ENCODE results near the gene ARID1B. TPM values are rescaled to one million over a fixed set of nuclear protein-coding genes. Genes with fewer than 3 reads are reported as not detected.

Gene ARID1B
- total and polyA plus RNA-seq, 2 of the 13 experiments (the other 11 are each of a cell fraction or from before 2014, with no cell fraction given), result 20.1 to 32.6 TPM

DNA sequence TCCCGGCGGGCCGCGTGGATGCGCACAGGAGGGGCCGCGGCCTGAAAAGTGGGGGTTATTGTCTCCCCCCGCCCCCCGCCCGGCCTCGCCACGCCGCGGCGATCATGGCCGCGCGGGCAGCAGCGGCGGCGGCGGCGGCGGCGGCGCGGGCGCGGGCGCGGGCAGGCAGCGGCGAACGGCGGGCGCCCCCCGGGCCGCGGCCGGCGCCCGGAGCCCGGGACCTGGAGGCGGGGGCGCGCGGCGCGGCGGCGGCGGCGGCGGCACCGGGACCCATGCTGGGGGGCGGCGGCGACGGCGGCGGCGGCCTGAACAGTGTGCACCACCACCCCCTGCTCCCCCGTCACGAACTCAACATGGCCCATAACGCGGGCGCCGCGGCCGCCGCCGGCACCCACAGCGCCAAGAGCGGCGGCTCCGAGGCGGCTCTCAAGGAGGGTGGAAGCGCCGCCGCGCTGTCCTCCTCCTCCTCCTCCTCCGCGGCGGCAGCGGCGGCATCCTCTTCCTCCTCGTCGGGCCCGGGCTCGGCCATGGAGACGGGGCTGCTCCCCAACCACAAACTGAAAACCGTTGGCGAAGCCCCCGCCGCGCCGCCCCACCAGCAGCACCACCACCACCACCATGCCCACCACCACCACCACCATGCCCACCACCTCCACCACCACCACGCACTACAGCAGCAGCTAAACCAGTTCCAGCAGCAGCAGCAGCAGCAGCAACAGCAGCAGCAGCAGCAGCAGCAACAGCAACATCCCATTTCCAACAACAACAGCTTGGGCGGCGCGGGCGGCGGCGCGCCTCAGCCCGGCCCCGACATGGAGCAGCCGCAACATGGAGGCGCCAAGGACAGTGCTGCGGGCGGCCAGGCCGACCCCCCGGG lies 637 bp downstream of the ARID1B start (continued):
- TF ChIP-seq CREB1 (IDR thresholded peaks at IDR 0.05) (no peak), CREB1 (CRISPR knock-in tag; IDR thresholded peaks at IDR 0.05) (no peak), ZKSCAN5 (CRISPR knock-in tag; IDR thresholded peaks at IDR 0.05) (no peak), SRF (IDR thresholded peaks at IDR 0.05; ENCODE audit: low read depth, low read length) (no peak), IKZF4 (CRISPR knock-in tag; IDR thresholded peaks at IDR 0.05; ENCODE audit: borderline replicate concordance, low read depth, not compliant biosample characterization) (no peak), ZNF530 (CRISPR knock-in tag; IDR thresholded peaks at IDR 0.05; ENCODE audit: low read depth) (no peak), NFYB (CRISPR knock-in tag; IDR thresholded peaks at IDR 0.05) (no peak), AGO1 (IDR thresholded peaks at IDR 0.05; ENCODE audit: low read depth, low read length, poor library complexity, severe bottlenecking) (no peak), ZNF678 (CRISPR knock-in tag; IDR thresholded peaks at IDR 0.05) (no peak), SMARCE1 (IDR thresholded peaks at IDR 0.05; ENCODE audit: borderline replicate concordance) (no peak)
- TF ChIP-seq, protein P1, sequence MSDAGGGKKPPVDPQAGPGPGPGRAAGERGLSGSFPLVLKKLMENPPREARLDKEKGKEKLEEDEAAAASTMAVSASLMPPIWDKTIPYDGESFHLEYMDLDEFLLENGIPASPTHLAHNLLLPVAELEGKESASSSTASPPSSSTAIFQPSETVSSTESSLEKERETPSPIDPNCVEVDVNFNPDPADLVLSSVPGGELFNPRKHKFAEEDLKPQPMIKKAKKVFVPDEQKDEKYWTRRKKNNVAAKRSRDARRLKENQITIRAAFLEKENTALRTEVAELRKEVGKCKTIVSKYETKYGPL (CRISPR knock-in tag; IDR thresholded peaks at IDR 0.05), result no peak
- TF ChIP-seq, protein P2, sequence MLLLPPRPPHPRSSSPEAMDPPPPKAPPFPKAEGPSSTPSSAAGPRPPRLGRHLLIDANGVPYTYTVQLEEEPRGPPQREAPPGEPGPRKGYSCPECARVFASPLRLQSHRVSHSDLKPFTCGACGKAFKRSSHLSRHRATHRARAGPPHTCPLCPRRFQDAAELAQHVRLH (CRISPR knock-in tag; IDR thresholded peaks at IDR 0.05; ENCODE audit: borderline replicate concordance, low read depth), result no peak
- TF ChIP-seq, protein P3, sequence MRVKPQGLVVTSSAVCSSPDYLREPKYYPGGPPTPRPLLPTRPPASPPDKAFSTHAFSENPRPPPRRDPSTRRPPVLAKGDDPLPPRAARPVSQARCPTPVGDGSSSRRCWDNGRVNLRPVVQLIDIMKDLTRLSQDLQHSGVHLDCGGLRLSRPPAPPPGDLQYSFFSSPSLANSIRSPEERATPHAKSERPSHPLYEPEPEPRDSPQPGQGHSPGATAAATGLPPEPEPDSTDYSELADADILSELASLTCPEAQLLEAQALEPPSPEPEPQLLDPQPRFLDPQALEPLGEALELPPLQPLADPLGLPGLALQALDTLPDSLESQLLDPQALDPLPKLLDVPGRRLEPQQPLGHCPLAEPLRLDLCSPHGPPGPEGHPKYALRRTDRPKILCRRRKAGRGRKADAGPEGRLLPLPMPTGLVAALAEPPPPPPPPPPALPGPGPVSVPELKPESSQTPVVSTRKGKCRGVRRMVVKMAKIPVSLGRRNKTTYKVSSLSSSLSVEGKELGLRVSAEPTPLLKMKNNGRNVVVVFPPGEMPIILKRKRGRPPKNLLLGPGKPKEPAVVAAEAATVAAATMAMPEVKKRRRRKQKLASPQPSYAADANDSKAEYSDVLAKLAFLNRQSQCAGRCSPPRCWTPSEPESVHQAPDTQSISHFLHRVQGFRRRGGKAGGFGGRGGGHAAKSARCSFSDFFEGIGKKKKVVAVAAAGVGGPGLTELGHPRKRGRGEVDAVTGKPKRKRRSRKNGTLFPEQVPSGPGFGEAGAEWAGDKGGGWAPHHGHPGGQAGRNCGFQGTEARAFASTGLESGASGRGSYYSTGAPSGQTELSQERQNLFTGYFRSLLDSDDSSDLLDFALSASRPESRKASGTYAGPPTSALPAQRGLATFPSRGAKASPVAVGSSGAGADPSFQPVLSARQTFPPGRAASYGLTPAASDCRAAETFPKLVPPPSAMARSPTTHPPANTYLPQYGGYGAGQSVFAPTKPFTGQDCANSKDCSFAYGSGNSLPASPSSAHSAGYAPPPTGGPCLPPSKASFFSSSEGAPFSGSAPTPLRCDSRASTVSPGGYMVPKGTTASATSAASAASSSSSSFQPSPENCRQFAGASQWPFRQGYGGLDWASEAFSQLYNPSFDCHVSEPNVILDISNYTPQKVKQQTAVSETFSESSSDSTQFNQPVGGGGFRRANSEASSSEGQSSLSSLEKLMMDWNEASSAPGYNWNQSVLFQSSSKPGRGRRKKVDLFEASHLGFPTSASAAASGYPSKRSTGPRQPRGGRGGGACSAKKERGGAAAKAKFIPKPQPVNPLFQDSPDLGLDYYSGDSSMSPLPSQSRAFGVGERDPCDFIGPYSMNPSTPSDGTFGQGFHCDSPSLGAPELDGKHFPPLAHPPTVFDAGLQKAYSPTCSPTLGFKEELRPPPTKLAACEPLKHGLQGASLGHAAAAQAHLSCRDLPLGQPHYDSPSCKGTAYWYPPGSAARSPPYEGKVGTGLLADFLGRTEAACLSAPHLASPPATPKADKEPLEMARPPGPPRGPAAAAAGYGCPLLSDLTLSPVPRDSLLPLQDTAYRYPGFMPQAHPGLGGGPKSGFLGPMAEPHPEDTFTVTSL (CRISPR knock-in tag; IDR thresholded peaks at IDR 0.05; ENCODE audit: borderline replicate concordance), result no peak
- TF ChIP-seq, protein P4, sequence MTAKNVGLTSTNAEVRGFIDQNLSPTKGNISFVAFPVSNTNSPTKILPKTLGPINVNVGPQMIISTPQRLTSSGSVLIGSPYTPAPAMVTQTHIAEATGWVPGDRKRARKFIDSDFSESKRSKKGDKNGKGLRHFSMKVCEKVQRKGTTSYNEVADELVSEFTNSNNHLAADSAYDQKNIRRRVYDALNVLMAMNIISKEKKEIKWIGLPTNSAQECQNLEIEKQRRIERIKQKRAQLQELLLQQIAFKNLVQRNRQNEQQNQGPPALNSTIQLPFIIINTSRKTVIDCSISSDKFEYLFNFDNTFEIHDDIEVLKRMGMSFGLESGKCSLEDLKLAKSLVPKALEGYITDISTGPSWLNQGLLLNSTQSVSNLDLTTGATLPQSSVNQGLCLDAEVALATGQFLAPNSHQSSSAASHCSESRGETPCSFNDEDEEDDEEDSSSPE (CRISPR knock-in tag; IDR thresholded peaks at IDR 0.05), result no peak
- TF ChIP-seq, protein P5, sequence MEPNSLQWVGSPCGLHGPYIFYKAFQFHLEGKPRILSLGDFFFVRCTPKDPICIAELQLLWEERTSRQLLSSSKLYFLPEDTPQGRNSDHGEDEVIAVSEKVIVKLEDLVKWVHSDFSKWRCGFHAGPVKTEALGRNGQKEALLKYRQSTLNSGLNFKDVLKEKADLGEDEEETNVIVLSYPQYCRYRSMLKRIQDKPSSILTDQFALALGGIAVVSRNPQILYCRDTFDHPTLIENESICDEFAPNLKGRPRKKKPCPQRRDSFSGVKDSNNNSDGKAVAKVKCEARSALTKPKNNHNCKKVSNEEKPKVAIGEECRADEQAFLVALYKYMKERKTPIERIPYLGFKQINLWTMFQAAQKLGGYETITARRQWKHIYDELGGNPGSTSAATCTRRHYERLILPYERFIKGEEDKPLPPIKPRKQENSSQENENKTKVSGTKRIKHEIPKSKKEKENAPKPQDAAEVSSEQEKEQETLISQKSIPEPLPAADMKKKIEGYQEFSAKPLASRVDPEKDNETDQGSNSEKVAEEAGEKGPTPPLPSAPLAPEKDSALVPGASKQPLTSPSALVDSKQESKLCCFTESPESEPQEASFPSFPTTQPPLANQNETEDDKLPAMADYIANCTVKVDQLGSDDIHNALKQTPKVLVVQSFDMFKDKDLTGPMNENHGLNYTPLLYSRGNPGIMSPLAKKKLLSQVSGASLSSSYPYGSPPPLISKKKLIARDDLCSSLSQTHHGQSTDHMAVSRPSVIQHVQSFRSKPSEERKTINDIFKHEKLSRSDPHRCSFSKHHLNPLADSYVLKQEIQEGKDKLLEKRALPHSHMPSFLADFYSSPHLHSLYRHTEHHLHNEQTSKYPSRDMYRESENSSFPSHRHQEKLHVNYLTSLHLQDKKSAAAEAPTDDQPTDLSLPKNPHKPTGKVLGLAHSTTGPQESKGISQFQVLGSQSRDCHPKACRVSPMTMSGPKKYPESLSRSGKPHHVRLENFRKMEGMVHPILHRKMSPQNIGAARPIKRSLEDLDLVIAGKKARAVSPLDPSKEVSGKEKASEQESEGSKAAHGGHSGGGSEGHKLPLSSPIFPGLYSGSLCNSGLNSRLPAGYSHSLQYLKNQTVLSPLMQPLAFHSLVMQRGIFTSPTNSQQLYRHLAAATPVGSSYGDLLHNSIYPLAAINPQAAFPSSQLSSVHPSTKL (CRISPR knock-in tag; IDR thresholded peaks at IDR 0.05), result no peak
